Cardiac fibroblast (primary cell): ENCODE results near the gene FAM217B.
A peak's percentile ranks its signal among the peaks of the same experiment; 100 is the strongest.
"Not testable (repeated sequence)": the region's sequence is repeated elsewhere in the genome, so short reads cannot be mapped to it uniquely, and the experiment has no call there.

ENCODE experiments used
- DNase-seq, 2 donors: peaks; one replicate each; pipeline versions ENCODE4 v3.0.0 to v3.0.0-alpha.2; 2010; ENCODE audit warnings: low read depth in 2 of 2
- H3K4me3 ChIP-seq, 2 donors: replicated peaks in 1 of 2; 1 replicate in 1 of 2; 2 replicates in 1 of 2; pipeline ENCODE4 v1.5.1; 2011; ENCODE audit warnings: low read depth in 2 of 2, low read length in 2 of 2, mild to moderate bottlenecking in 2 of 2, moderate library complexity in 1 of 2
- TF ChIP-seq, protein P1 (sequence below): IDR thresholded peaks from one replicate; pipeline ENCODE4 v1.5.1; 2011; ENCODE audit warnings: low read depth, mild to moderate bottlenecking, low read length, inconsistent platforms

The FAM217B gene

DNA sequence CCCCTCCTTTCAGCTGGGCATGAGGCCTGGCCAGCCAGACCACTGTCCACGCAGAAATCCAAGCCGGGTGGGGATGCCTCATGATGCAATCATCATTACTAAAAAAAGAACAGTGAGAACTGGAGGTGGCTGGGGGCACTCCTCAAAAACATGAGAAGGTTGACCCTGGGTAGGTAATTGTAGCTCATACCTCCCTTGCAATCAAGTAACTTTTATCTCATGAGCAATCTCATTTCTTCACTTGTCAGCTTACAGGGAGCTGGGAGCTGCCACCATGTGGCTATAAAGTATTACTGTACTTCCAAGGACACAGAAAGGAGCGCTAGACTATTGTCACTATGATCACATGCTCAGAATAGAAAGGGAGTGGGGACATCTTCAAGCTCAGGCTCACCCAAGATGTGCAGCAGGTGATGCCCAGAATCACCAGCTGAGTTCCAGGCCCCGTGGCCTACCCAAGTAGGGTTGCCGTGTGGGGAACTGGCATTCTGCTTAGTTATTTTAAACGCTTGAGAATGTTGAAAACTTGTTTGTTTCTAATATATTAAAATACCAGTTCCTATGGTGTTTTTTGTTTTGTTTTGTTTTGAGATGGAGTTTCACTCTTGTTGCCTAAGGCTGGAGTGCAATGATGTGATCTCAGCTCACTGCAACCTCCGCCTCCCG lies 15.1 kb downstream of the FAM217B start:
- H3K4me3 ChIP-seq = no peak overlapping the region
- DNase-seq = peak in 1 of 2 donors; percentile 10
- TF ChIP-seq, protein P1, sequence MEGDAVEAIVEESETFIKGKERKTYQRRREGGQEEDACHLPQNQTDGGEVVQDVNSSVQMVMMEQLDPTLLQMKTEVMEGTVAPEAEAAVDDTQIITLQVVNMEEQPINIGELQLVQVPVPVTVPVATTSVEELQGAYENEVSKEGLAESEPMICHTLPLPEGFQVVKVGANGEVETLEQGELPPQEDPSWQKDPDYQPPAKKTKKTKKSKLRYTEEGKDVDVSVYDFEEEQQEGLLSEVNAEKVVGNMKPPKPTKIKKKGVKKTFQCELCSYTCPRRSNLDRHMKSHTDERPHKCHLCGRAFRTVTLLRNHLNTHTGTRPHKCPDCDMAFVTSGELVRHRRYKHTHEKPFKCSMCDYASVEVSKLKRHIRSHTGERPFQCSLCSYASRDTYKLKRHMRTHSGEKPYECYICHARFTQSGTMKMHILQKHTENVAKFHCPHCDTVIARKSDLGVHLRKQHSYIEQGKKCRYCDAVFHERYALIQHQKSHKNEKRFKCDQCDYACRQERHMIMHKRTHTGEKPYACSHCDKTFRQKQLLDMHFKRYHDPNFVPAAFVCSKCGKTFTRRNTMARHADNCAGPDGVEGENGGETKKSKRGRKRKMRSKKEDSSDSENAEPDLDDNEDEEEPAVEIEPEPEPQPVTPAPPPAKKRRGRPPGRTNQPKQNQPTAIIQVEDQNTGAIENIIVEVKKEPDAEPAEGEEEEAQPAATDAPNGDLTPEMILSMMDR = peak; percentile 5

- DNase-seq = not testable (repeated sequence)
These were observed 17.4 kb downstream of the FAM217B start for GRCh38 chr20:59957568-59957967.

GRCh38 chr20:59958123-59958522 lies 17.9 kb downstream of the FAM217B start, which contains the start of gene CDH26:
CDH26 (plus strand) TSS chr20:59958423; CDS start chr20:59958727, 304 bp downstream.
- TF ChIP-seq, protein P1 = no peak
- DNase-seq = no peak
- no peak within 1 kb of the TSS for H3K4me3 ChIP-seq

More at GRCh38 chr20:59957568-59957967, 17.4 kb downstream of the FAM217B start:
- H3K4me3 ChIP-seq = not testable (repeated sequence)

GRCh38 chr20:59958626-59959025 lies 18.4 kb downstream of the FAM217B start:
- DNase-seq = no peak
- TF ChIP-seq, protein P1 = no peak
- H3K4me3 ChIP-seq = no peak overlapping the region

DNA sequence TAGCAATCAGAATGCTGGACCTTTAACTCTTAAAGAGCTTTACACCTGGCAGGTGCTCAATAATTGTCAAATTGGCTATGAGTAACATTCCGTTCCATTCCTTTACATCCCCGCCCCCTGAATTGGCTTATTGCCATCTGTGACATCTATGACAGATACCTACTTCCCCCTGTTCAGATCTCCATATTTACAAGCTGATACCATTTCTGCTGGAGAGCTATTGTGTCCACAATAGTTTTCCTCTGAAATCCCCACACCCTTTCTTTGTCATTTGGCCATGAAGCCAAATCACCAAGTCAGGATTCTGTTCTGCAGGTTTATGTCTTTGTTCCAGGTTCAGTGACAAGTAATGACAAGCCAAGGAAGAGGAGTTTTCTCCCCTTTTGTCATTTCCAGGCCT lies 21.2 kb downstream of the FAM217B start:
- DNase-seq = no peak
- TF ChIP-seq, protein P1 = no peak
- H3K4me3 ChIP-seq = no peak overlapping the region

- no peak overlapping the region for H3K4me3 ChIP-seq
- TF ChIP-seq, protein P1 = no peak
- no peak for DNase-seq
These were observed 22.0 kb downstream of the FAM217B start for GRCh38 chr20:59962155-59962554.

- DNase-seq = no peak
- TF ChIP-seq, protein P1 = no peak
- no peak overlapping the region for H3K4me3 ChIP-seq
These were observed 26.2 kb downstream of the FAM217B start for GRCh38 chr20:59966428-59966827.
